Neural cell (in vitro differentiated cells): ENCODE results near the gene DGKI.

Source experiments
- EZH2 ChIP-seq: fragments of 200-600, 300-800 bp; shearing (Covaris generic), sonication (generic); IDR thresholded peaks from 2 replicates; pipeline ENCODE4 v1.6.1; 2014; ENCODE audit warnings: antibody characterized with exemption, low read length, borderline replicate concordance, mild to moderate bottlenecking; ENCODE audit not compliant: insufficient read depth, poor library complexity, severe bottlenecking
- POLR2AphosphoS5 ChIP-seq: IDR thresholded peaks from 2 replicates; pipeline ENCODE4 v1.6.1; 2012
- SMC3 ChIP-seq: fragments of 450-650 bp; conservative IDR thresholded peaks from 2 replicates; pipeline ENCODE4 v1.6.1; 2014; ENCODE audit warnings: antibody characterized with exemption, mild to moderate bottlenecking, moderate library complexity; ENCODE audit not compliant: poor library complexity
- TAF1 ChIP-seq: IDR thresholded peaks from 2 replicates; pipeline ENCODE4 v1.6.1; 2012; ENCODE audit warnings: low read depth
- TF ChIP-seq, protein P1 (sequence below): fragments of 450-650 bp; IDR thresholded peaks from 2 replicates; pipeline ENCODE4 v1.5.1; 2014; ENCODE audit warnings: antibody characterized with exemption, mild to moderate bottlenecking, moderate library complexity; ENCODE audit not compliant: poor library complexity, severe bottlenecking
- TF ChIP-seq, protein P2 (sequence below): IDR thresholded peaks from 2 replicates; pipeline ENCODE4 v1.6.1; 2012; ENCODE audit warnings: borderline replicate concordance

DNA sequence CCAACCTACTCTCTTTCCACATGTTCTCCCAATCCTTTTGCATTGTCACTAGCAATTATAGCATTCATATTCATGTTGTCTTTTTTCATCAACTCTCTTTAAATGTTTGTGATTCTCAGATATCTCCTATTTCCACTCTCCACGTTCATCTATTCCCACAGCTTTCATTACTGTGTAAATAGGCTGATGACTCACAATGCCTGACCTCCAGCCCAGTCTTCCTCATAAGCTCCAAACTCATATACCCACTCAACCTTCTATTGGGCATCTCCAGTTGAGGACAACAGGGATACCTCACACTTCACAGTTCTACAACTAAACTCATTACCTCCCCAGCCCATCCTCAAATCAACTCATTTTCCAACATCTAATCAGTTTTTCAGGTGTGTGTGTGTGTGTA, 194.1 kb downstream of the DGKI start:
- TF ChIP-seq, protein P1, sequence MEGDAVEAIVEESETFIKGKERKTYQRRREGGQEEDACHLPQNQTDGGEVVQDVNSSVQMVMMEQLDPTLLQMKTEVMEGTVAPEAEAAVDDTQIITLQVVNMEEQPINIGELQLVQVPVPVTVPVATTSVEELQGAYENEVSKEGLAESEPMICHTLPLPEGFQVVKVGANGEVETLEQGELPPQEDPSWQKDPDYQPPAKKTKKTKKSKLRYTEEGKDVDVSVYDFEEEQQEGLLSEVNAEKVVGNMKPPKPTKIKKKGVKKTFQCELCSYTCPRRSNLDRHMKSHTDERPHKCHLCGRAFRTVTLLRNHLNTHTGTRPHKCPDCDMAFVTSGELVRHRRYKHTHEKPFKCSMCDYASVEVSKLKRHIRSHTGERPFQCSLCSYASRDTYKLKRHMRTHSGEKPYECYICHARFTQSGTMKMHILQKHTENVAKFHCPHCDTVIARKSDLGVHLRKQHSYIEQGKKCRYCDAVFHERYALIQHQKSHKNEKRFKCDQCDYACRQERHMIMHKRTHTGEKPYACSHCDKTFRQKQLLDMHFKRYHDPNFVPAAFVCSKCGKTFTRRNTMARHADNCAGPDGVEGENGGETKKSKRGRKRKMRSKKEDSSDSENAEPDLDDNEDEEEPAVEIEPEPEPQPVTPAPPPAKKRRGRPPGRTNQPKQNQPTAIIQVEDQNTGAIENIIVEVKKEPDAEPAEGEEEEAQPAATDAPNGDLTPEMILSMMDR: no peak
- TF ChIP-seq POLR2AphosphoS5: no peak
- no peak for TF ChIP-seq EZH2
- TF ChIP-seq SMC3: no peak
- TF ChIP-seq, protein P2, sequence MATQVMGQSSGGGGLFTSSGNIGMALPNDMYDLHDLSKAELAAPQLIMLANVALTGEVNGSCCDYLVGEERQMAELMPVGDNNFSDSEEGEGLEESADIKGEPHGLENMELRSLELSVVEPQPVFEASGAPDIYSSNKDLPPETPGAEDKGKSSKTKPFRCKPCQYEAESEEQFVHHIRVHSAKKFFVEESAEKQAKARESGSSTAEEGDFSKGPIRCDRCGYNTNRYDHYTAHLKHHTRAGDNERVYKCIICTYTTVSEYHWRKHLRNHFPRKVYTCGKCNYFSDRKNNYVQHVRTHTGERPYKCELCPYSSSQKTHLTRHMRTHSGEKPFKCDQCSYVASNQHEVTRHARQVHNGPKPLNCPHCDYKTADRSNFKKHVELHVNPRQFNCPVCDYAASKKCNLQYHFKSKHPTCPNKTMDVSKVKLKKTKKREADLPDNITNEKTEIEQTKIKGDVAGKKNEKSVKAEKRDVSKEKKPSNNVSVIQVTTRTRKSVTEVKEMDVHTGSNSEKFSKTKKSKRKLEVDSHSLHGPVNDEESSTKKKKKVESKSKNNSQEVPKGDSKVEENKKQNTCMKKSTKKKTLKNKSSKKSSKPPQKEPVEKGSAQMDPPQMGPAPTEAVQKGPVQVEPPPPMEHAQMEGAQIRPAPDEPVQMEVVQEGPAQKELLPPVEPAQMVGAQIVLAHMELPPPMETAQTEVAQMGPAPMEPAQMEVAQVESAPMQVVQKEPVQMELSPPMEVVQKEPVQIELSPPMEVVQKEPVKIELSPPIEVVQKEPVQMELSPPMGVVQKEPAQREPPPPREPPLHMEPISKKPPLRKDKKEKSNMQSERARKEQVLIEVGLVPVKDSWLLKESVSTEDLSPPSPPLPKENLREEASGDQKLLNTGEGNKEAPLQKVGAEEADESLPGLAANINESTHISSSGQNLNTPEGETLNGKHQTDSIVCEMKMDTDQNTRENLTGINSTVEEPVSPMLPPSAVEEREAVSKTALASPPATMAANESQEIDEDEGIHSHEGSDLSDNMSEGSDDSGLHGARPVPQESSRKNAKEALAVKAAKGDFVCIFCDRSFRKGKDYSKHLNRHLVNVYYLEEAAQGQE: no peak
- TF ChIP-seq TAF1: no peak
